WI38 (cell line): ENCODE results near the gene TMEM108.

ENCODE experiments used
- H3K4me3 ChIP-seq: 2 replicates; pipeline ENCODE4 v1.5.1; 2011; ENCODE audit warnings: low read depth, mild to moderate bottlenecking, control low read depth, low read length
- TF ChIP-seq, protein P1 (sequence below): IDR thresholded peaks from 2 replicates; pipeline ENCODE4 v1.5.1; 2012; ENCODE audit warnings: low read depth, mild to moderate bottlenecking, control low read depth, low read length

The TMEM108 gene

DNA sequence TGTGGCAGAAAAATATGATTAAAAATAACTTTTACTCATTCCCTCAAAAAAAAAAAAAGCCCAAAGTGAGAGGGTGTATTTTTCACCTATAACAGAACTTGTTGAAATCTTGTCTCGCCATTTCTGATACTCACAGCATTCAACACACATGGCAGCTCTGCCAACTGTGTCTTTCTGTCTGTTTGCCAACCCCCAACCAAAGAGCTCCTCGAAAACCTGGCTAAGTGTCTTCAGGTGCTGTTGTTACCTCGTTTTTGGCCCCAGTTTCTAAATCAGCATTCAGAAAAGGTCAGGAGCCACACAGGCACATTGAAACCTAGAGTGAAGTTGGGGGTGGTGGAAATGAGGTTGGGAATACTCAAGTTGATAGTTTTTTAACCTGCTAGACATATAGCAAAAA, 123.5 kb downstream of the TMEM108 start:
- H3K4me3 ChIP-seq = no peak overlapping the region

DNA sequence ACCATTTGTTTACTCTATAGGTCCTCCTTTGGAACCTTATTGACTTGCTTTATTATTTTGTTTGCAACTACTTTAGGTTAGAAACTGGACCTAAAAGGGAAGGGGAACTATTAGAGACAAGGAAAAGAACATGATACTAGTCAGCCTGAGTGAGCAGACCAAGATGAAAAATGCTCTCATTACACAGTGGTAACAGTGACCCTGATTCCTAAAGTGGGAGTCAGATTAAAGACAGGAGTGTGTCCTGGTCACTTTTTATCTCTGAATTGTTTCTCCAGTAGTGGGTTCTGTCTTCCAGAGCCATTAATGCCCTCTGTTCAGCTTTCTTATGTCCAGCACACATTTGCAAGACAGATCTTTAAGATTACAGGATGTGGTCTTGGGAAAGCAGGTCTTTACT, 124.1 kb downstream of the TMEM108 start:
- TF ChIP-seq, protein P1, sequence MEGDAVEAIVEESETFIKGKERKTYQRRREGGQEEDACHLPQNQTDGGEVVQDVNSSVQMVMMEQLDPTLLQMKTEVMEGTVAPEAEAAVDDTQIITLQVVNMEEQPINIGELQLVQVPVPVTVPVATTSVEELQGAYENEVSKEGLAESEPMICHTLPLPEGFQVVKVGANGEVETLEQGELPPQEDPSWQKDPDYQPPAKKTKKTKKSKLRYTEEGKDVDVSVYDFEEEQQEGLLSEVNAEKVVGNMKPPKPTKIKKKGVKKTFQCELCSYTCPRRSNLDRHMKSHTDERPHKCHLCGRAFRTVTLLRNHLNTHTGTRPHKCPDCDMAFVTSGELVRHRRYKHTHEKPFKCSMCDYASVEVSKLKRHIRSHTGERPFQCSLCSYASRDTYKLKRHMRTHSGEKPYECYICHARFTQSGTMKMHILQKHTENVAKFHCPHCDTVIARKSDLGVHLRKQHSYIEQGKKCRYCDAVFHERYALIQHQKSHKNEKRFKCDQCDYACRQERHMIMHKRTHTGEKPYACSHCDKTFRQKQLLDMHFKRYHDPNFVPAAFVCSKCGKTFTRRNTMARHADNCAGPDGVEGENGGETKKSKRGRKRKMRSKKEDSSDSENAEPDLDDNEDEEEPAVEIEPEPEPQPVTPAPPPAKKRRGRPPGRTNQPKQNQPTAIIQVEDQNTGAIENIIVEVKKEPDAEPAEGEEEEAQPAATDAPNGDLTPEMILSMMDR = no peak
- H3K4me3 ChIP-seq = no peak overlapping the region

More for the DNA sequence above, 123.5 kb downstream of the TMEM108 start:
- TF ChIP-seq, protein P1 = no peak

- TF ChIP-seq, protein P1 = no peak
- no peak overlapping the region for H3K4me3 ChIP-seq
Measured at GRCh38 chr3:133162670-133163305, 124.6 kb downstream of the TMEM108 start.

DNA sequence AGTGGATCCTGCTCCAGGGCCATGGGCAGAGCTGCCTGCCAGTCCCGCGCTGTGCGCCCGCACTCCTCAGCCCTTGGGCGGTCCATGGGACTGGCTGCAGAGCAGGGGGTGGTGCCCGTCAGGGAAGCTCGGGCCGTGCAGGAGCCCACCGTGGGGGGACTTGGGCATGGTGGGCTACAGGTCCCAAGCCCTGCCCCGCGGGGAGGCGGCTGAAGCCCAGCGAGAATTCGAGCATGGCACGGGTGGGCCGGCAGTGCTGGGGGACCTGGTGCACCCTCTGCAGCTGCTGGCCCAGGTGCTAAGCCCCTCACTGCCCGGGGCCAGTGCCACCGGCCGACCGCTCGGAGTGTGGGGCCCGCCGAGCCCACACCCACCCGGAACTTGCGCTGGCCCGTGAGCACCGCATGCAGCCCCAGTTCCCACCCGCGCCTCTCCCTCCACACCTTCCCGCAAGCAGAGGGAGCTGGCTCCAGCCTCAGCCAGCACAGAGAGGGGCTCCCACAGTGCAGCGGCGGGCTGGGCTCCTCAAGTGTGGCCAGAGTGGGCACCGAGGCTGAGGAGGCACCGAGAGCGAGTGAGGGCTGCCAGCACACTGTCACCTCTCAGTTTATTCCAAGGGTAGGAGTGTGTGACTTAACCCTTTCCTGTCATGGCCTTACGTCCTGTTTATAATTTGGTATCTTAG, 129.3 kb downstream of the TMEM108 start:
- TF ChIP-seq, protein P1 = no peak
- no peak overlapping the region for H3K4me3 ChIP-seq

DNA sequence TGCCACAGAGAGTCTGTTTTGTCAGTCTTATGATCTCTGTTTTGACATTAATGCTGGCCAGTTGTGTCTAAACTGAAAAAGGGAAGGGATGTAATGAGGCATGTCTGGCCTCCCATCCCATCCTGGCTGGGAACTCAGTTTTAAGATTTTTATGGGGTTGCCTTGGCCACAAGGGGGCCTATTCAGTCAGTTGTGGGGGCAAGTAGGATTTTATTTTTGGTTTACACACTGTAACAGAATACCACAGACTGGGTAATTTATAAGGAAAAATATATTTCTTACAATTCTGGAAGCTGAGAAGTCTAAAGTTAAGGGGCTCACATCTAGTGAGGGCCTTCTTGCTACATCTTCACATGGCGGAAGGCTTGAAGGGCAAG, 129.8 kb downstream of the TMEM108 start:
- no peak overlapping the region for H3K4me3 ChIP-seq

DNA sequence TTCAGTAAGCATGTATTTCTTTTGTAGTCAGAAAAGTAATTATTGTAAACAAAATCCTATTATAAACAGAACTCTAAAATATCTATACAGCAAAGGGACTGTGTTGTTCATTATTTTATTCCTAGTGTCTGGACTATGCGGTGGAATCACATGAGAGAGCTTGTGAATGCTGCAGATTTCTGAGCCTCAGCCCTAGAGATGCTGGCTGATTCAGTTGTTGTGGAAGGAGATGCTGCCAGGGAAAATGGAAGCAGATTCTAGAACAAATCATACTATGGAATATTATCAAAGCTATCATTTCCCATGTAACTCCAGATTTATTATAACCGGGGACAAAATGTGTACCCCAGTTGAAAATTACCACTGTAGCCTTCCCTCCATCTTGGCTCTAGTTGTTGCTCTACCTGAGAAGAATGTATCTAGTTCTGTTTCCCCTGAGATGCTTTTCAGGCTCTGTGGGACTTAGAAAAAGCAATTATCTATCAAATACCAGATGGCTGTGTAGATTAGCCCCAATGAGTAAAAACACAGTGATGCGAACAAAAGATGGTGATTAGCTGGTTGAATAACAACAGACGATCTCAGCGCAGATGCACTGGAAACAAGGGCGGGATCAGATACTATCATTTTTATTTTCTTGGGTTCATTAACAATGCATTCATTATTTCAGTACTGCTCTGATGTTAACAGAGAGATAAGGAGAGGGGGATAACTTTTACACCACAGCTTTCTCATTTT, 131.3 kb downstream of the TMEM108 start:
- TF ChIP-seq, protein P1 = no peak
- H3K4me3 ChIP-seq = no peak overlapping the region

More for the DNA sequence above, 129.8 kb downstream of the TMEM108 start:
- TF ChIP-seq, protein P1 = peak; percentile 23; the same call in 1 of the 2 replicates

DNA sequence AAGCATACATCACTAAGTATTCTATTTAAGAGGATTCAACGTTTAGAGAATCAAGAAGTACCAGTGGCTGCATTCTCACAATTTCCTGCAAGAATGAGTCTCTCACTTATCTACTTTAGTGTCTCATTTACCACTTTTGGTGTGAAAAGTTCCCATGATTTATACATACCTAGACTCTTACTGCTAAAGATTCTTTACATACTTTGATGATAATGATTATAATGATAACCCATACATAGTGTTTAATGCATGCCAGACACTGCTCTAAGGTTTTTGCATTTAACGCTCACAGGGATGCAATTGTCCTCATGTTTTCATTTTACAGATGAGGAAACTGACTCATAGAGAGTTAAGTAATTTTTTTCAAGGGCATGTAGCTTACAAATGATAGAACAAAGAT, 133.6 kb downstream of the TMEM108 start:
- TF ChIP-seq, protein P1 = no peak
- H3K4me3 ChIP-seq = no peak overlapping the region
